ENCODE results near the gene CAPN3.
"Not testable (repeated sequence)": the region's sequence is repeated elsewhere in the genome, so short reads cannot be mapped to it uniquely, and the experiment has no call there.

The CAPN3 gene

DNA sequence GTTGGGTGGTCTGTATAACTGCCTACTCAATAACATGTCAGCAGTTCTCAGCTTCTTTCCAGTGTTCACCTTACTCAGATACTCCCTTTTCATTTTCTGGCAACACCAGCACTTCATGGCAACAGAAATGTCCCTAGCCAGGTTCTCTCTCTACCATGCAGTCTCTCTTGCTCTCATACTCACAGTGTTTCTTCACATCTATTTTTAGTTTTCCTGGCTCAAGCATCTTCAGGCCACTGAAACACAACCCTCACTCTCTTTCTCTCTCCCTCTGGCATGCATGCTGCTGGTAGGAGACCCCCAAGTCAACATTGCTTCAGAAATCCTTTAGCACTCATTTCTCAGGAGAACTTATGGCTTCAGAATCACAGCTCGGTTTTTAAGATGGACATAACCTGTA, at the start of gene CAPN3:
Gene CAPN3, plus strand, starts transcription at position 253 of the 400 bp plus-strand sequence. CDS start 305 bp downstream, outside the sequence.
- DNase-seq, result no peak

DNA sequence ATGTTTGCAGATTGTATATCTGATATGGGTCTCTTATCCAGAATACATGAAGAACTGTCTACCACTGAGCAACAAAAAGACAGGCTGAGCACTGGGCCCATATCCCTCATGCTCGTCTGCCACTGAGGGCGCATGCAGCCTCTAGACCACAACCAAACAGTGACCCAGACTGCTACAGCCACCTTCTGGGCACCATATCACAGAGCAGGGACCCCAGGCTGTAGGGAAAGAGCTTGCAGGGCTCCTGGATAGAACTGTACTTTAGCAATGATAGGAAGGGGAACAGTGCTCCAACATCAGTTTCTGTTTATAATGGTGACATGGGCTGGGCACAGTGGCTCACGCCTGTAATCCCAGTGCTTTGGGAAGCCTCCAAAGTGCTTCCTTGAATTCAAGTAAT, 45.8 kb upstream of the CAPN3 start:
- DNase-seq, result no peak

DNA sequence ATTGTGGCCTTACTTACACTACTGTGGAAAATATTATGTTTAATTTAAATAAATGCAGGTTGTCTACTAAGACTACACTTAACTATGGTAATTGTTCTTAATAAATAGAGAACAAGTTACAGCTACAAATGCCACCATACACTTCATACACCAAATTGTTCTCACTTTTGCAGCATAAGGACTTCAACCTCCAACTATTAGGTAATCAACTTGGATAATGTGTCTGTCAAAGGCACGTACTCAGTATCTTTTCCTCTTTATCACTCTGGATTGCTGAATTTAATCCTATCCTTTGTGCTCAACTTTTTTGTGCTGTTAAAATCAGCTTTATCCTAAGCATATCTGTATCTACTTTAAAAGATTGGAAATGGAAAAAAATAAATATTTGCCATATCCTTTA, 44.5 kb upstream of the CAPN3 start:
- no peak for DNase-seq

DNA sequence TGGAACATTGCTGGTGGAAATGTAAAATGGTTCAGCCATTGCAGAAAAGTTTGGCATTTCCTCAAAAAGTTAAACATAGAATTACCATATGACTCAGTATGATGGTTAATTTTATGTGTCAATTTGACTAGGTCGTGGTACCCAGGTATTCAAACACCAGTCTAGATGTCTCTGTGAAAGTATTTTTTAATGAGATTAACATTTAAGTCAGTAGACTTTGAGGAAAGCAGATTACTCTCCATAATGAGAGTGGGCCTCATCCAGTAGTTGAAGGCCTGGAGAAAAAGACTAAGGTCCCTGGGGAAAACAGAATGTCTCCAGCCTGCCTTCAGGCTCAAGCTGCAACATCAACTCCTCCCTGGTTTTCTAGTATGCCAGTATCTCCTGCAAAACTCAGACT, 43.8 kb upstream of the CAPN3 start:
- DNase-seq, result no peak

DNA sequence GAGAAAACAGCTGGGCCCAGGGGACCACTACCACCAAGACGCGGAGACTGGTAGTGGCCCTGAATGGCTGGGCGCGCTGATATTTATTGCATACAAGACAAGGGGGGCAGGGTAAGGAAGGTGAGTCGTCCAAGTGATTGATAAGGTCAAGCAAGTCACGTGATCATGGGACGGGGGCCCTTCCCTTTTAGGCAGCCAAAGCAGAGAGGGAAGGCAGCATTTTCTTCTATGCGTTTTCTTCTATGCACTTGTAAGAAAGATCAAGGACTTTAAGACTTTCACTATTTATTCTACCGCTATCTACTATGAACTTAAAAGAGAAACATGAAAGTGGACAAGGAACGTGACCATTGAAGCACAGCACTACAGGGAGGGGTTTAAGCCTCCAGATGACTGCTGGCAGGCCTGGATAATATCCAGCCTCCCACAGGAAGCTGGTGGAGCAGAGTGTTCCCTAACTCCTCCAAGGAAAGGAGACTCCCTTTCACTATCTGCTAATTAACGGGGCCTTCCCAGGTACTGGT, 43.0 kb upstream of the CAPN3 start:
- not testable (repeated sequence) for DNase-seq

DNA sequence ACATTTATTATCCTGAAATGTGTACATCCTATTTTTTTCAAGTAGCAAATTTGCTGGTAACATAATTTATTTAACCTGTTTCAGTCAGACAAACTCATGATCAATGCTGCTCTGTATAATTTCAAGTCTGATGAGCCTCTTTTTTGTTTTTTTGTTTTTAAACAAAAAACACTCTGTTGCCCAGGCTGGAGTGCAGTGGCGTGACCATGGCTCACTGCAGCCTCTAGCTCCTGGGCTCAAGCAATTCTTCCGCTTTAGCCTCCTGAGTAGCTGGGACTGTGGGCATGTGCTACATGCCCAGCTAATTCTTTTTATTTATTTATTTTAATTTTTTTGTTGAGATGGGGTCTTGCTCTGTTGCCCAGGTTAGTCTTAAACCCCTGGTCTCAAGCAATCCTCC, 40.1 kb upstream of the CAPN3 start:
- DNase-seq, result no peak

DNA sequence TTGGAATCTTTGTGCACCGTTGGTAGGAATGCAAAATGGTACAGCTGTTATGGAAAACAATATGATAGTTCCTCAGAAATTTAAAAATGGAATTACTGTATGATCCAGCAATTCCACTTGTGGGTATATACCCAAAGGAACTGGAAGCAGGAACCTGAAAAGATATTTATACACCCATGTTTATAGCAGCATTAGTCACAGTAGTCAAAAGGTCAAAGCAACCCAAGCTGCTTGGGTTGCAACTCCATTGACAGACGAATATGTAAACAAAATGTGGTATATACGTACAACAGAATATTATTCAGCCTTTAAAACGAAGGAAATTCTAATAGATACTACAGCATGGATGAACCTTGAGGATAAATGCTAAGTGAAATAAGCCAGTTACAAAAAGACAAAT, 35.0 kb upstream of the CAPN3 start:
- no peak for DNase-seq

DNA sequence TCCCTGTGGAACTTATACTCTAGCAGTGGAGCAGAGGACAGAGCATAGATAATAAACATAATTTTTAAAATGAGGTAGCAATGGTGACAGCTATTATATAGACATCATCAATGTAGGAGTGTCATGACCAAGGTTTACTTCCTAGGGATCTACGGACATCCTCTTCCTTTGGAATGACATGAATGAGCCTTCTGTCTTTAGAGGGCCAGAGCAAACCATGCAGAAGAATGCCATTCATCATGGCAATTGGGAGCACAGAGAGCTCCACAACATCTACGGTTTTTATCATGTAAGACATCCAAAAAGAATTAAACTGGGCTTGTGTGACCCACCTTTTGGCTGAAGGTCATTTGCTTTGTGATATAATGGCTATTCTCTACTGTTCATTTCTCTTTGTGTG, 30.1 kb upstream of the CAPN3 start:
- no peak for DNase-seq

DNA sequence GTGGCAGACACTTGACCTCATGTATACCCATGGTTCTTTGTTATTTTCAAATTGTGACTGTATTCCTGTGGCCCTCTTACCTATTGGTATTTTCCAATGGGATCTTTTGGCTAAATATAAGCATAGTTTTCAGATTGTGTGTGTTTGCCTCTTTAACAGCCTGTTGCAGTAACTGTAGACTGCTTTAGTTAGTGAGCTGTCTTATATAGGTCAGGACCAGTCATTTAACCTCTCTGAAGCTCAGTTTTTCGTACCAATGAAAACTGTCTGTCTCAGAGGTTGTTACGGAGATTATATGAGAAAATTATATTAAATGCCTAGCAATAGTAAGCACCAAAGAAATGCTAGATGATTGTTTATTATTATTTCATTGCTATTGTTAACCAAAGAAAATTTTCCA, 29.3 kb upstream of the CAPN3 start:
- no peak for DNase-seq

DNA sequence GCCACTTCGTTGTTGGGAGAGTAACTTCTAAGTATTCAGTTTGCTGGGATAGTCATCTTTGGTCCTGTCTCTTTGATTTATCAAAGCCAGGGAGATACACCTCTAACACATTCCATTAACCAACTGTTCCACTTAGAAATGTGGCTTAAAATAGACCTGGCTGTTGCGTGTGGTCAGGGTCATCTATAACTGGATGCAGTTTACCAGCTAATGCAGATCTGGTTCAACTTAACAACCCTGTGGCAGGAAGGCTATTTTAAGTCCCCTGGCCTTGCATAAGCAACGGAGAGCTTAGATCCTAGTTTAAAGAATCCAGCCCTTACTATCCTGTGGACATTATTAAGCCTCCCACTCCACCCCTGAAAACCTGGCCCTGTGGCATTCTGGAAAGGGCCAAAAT, 28.1 kb upstream of the CAPN3 start:
- DNase-seq, result no peak

DNA sequence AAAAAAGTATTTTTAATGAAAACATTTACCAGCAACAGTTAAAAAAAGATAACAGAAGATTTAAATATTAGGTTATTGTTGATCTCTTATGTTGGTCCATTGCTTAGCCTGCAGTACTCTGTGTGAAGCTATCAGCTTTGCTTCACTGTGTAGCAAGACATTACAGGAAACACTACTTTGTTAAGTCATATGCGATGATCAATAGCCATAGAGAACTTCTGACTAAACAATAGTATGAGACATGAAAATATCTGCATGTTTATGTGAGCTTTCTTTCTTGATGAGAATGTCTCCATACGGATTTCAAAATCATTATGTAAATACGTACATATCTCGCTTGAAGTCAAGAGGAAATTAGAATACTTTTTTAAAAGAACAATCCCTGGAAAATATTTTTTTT, 27.0 kb upstream of the CAPN3 start:
- DNase-seq, result no peak

DNA sequence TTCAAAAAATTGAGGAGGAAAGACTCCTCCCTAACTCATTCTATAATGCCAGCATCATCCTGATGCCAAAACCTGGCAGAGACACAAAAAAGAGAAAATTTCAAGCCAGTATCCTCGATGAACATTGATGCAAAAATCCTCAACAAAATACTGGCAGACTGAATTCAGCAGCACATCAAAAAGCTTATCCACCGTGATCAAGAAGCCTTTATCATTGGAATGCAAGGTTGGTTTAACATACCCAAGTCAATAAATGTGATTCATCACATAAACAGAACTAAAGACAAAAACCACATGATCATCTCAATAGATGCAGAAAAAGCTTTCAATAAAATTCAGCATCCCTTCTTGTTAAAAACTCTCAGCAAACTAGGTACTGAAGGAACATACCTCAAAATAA, 24.2 kb upstream of the CAPN3 start:
- DNase-seq, result no peak

DNA sequence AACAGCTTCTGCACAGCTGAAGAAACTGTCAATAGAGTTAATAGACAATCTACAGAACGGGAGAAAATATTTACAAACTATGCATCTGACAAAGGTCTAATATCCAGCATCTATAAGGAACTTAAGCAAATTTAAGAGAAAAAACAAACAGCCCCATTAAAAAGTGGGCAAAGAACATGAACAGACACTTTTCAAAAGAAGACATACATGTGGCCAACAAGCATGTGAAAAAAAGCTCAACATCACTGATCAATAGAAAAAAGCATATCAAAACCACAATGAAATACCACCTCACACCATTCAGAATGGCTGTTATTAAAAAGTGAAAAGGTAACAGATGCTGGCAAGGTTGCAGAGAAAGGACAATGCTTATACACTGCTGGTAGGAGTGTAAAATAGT, 22.7 kb upstream of the CAPN3 start:
- not testable (repeated sequence) for DNase-seq

DNA sequence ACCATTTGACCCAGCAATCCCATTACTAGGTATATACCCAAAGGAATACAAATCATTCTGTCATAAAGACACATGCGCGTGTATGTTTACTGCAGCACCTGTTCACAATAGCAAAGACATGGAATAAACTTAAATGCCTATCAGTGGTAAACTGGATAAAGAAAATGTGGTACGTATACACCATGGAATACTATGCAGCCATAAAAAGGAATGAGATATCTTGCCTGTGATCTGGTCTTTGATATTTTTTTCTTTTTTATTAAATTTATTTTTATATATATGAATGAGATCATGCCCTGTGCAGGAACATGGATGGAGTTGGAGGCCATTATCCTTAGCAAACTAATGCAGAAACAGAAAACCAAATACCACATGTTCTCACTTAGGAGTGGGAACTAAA, 22.2 kb upstream of the CAPN3 start:
- DNase-seq, result not testable (repeated sequence)

DNA sequence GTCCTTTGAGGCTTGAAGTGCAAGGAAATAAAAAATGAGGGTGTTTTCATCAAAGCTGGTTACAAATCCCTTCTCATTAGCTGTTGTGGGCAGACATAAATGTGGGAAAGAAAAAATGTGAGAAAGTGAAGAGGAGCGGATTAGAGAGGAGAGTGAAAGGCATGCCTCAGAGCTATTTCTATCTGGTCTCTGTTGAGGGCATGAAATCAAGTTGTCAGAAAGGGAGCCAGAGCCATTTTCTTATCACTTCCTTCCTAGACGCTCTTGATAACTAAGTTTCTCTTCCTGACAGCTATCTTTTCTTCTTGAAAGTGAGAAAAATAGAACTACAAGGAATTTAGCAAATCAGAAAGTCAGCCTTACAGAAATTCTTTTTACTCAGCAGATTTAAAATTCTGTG, 20.8 kb upstream of the CAPN3 start:
- no peak for DNase-seq

DNA sequence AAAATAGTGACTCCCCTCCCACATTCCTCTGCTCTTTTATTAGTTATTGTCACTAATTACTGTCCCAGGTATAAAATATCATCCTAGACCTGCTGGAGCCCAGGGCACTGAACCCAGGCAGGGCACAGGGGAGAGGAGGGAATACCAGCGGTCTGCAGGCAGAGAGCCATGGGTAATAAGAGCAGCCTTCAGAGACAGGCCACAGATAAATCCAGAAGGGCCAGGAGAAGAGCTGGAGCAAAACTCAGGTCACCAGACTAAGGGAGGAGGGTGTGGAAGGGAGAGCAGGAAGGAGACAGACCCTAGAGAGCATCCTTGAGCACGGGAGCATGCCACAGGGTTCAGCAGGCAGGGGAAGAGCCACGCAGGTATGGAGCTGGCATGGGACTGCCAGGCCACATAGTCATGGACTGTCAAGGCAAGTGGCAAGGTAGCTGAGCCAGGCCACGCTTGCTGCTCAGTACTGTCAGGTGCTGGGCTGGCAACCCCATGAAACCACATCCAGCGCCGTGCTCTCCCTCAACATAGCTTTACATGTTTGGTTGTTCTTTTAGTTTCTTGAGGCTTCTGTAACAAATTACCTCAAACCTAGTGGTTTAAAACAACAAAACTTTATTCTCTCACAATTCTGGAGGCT, 15.6 kb upstream of the CAPN3 start:
- DNase-seq, result no peak

DNA sequence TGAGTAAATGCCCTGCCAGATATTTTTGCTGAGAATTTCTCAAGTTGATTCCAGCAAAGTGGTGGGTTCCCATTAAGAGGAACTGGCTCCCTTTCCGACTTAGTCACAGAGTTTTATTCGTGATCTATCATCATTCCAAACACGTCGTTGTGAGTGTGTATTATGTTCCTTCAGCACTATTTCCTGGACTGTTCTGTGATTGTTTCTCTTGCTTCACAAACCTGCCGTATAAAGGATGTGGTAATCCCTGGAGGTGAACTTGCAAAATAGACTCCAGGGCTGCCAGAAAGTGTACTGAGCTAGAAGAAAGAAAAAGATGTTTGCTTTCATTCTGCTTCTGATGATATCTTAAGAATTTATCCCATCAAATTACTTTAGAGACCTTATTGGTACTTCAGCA, 14.5 kb upstream of the CAPN3 start:
- DNase-seq, result no peak

DNA sequence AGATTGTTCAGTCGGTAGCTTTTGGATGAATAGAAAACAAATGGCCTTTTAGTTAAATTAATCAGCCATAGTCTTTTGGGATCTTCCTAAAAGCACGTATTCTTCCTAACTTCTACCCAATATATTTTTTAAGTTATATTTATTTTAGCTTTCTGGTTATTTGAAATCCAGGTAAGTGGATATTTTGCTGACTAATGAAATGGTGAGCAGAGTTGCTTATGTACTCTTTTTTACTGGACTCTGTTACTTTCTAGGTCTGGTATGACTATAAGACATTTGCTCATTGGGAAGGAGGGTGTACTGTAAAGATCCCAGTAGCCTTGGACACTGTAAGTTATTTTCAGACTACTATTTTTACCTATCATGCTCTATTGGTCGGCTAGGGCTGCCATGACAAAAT, 13.8 kb upstream of the CAPN3 start:
- no peak for DNase-seq

DNA sequence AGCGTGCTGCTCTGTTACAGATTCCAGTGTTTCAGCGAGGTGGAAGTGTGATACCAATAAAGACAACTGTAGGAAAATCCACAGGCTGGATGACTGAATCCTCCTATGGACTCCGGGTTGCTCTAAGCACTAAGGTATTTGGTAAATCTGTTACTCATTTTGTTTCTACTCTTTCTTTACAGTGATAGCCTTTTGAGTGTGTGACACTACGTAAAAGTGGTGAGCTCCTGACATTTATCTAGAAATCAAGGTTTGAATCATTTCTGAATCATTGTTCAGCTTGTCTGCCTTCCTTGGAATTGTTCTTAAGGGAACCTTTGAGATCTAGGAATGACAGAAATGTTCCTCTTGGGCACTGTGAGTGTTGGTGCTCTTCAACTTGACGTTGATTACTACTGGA, 11.2 kb upstream of the CAPN3 start:
- no peak for DNase-seq

DNA sequence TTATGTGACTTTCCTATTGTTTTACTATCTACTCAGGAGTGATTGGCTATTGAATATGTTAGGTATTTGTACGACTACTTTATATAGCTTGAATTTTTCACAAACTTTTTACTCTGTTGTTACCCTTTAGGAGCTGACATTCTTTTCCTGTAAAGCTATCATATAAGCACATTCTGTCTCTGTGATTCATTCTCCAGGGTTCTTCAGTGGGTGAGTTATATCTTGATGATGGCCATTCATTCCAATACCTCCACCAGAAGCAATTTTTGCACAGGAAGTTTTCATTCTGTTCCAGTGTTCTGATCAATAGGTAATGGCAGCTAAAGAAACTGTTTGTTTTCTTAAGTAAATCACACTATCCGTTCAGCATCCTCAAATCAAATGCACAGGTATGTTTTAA, 10.1 kb upstream of the CAPN3 start:
- DNase-seq, result no peak

DNA sequence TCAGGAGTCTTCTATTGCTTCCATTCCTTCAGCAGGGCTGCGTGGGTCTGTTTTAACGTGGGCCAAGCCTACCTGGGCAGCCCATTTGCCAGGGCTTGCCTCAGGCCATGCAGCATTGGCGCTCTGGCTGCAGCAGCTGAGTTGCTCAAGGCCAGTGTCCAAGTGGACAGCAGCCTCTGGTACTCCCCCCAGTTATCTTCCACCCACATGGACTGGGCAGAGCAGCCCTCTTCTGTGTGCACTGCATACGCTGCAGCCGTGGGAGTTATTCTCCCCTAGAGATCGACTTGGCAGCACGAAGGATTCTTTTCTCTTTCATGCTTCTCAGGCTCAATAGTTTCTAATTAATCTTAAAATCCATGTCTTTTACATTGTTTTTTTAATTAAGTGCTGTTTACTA, 6.9 kb upstream of the CAPN3 start:
- no peak for DNase-seq

DNA sequence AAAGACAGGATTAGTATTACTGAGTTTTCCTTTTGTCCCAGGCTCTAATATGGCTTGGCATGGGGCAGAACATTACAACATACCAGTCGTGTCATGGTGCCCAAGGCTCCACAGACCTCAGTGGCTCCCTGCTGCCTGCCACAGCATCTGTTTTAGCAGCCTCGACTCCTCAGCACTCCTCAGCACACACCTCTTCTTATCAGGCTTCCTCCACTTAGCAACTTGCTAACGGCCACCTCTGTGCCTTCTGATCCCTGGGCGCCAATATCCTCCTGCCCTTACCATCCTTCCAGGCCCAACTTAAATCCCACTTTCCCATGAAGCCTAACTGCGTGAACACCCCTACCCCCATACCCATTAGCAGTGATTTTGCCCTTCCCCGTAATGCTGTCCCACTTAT, 6.2 kb upstream of the CAPN3 start:
- DNase-seq, result no peak

DNA sequence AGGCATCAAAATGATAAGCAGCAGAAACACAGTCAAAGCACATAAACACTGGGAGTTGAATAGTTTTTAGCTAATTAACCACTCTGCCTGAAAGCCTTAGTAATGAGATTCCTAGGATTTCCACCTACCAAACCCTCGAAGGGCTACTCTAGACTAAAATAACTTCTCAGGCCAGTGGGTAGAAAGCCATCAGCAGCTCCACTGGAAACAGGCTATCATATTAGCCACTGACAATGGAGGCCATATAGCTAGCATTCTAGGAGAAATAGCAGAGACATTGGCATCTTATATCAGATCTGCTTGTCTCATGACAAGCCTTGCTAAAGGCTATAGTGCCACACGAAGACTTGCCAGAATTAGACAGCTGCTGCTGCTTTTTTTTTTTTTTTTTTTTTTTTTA, 4.5 kb upstream of the CAPN3 start:
- DNase-seq, result no peak

DNA sequence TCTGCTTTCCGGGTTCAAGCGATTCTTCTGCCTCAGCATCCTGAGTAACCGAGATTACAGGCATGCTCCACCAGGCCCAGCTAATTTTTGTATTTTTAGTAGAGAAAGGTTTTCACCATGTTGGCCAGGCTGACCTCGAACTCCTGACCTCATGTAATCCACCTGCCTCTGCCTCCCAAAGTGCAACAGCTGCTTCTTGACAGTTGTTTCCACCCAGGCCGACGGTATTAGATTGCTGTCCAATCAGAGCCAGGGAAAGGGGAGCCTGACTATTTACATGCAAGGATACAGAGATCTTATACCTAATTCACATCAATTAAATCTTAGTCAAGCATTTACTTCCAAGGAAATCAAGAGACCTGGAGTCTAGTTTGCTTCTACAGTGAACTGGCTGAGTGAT, 4.0 kb upstream of the CAPN3 start:
- no peak for DNase-seq

DNA sequence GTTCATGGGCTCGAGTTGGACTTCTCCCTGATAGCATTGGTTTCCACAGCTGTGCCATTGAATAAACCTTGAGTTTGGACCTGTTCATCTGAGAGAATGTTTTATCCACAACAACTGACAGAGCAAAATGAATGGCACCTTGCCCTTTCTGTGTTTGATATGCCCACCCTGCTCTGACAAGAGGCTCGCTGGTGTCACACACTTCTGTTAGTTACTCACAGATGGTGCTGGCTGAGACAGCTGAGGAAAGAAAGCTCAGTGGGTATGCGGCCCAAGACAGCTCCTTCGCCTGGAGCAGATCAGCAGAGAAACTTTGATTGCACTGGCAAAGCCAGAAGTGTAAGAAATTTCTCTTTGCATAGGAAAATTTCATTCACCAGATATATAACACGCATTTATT, 2.5 kb upstream of the CAPN3 start:
- DNase-seq, result no peak

DNA sequence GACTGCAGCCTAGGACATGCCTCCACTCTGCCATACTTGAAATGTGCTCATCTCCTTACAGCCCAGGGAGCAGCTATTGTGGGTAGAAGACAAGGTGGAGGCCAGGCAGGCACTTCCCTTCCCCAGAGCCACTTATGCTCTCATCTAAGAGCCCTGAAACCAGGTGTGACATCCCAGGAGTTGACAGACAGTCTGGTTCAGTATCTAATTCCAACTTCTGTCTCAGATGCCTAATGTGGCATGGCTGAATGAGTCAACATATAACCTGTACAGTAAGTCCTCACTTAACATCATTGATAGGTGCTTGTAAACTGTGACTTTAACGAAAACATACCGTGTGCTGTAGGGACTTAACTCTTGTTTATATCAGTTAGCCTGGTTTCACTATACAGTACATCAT, 1.2 kb upstream of the CAPN3 start:
- no peak for DNase-seq

Measured in stimulated activated CD4-positive, alpha-beta T cell treated with anti-CD3 and anti-CD28 coated beads, Interleukin-4, amount 100 ng/mL, for 4 hours (primary cell).